ENCODE data around the gene ZNF710.
A peak's percentile ranks its signal among the peaks of the same experiment; 100 is the strongest.

The ZNF710 gene

GRCh38 chr15:90020021-90020735 lies 19.1 kb downstream of the ZNF710 start:
- DNase-seq = no peak

GRCh38 chr15:90020936-90021507 lies 19.9 kb downstream of the ZNF710 start:
- no peak for DNase-seq

- no peak for DNase-seq
Observed at GRCh38 chr15:90022345-90022744, 21.2 kb downstream of the ZNF710 start.

- no peak for DNase-seq
Observed at GRCh38 chr15:90022905-90023700, 22.0 kb downstream of the ZNF710 start.

- DNase-seq = no peak
Observed at GRCh38 chr15:90024406-90024805, 23.3 kb downstream of the ZNF710 start.

- DNase-seq = no peak
Observed at GRCh38 chr15:90025489-90026033, 24.4 kb downstream of the ZNF710 start.

- DNase-seq = no peak
Observed at GRCh38 chr15:90028376-90028944, 27.3 kb downstream of the ZNF710 start.

- DNase-seq = no peak
Observed at GRCh38 chr15:90029024-90029423, 27.9 kb downstream of the ZNF710 start.

- no peak for DNase-seq
Observed at GRCh38 chr15:90030376-90030775, 29.3 kb downstream of the ZNF710 start.

GRCh38 chr15:90031231-90031791 lies 30.2 kb downstream of the ZNF710 start:
- DNase-seq = no peak

GRCh38 chr15:90033006-90033405 lies 31.9 kb downstream of the ZNF710 start:
- DNase-seq = no peak

- no peak for DNase-seq
Observed at GRCh38 chr15:90033448-90033847, 32.3 kb downstream of the ZNF710 start.

- peak; percentile 61 for DNase-seq
Observed at GRCh38 chr15:90035095-90035839, 34.1 kb downstream of the ZNF710 start.

- no peak for DNase-seq
Observed at GRCh38 chr15:90035840-90036230, 34.7 kb downstream of the ZNF710 start.

GRCh38 chr15:90036343-90036742 lies 35.2 kb downstream of the ZNF710 start:
- no peak for DNase-seq

GRCh38 chr15:90036806-90037510 lies 35.8 kb downstream of the ZNF710 start:
- DNase-seq = no peak

- no peak for DNase-seq
Observed at GRCh38 chr15:90037511-90037860, 36.4 kb downstream of the ZNF710 start.

- DNase-seq = no peak
Observed at GRCh38 chr15:90037961-90038631, 37.0 kb downstream of the ZNF710 start.

- no peak for DNase-seq
Observed at GRCh38 chr15:90038632-90039095, 37.5 kb downstream of the ZNF710 start.

GRCh38 chr15:90039996-90040395 lies 38.9 kb downstream of the ZNF710 start:
- DNase-seq = no peak

- DNase-seq = no peak
Observed at GRCh38 chr15:90040618-90041017, 39.5 kb downstream of the ZNF710 start.
